ENCODE data around the gene SPG11. TPM values are rescaled to one million over a fixed set of nuclear protein-coding genes. Genes with fewer than 3 reads are reported as not detected.
"Not testable (repeated sequence)": the region's sequence is repeated elsewhere in the genome, so short reads cannot be mapped to it uniquely, and the experiment has no call there.

Gene SPG11
- polyA plus RNA-seq, 3 donors, result 70.0 to 105 (median 80.9) TPM

DNA sequence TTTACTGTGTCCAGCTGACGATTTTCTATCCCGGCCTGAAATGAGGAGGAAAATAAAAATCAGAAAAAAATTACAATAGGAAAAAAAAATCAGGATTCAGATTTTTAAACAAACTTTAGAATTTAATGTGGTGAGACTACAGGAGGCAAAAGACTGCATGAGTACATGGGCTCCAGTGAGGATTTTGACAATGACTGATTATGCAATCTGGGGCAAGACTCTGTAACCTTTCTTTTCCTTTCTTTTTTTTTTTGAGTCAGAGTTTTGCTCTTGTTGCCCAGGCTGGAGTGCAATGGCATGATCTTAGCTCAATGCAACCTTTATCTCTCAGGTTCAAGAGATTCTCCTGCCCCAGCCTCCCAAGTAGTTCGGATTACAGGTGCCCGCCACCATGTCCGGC, 29.9 kb downstream of the SPG11 start:
- DNase-seq, result no peak

DNA sequence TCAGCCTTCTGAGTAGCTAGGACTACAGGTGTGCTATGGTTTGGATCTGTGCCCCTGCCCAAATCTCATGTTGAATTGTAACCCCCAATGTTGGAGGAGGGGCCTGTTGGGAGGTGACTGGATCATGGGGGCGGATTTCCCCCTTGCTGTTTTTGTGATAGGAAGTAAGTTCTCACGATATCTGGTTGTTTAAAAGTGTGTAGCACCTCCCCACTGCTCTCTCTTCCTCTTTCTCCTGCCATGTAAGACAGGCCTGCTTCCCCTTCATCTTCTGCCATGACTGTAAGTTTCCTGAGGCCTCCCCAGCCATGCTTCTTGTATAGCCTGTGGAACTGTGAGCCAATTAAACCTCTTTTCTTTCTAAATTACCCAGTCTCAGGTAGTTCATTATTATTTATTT, 38.2 kb downstream of the SPG11 start:
- DNase-seq, result not testable (repeated sequence)

DNA sequence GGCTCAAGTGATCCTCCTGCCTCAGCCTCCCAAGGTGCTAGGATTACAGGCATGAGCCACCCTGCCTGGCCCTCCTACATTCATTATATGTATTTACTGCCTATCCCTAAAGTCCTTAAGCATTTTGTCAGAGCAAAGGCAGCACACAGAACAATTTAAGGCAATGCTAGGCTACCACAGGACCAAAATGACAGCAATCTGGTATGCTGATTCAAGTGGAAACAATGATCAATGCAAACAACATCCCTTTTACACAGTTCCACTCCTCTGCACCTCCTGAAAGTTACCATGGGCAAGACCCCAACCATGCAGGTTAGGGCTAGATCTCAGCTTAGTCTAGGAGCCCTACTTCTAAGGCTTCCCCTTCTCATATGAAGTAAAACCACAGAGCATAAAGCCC, 40.3 kb downstream of the SPG11 start:
- DNase-seq, result no peak

DNA sequence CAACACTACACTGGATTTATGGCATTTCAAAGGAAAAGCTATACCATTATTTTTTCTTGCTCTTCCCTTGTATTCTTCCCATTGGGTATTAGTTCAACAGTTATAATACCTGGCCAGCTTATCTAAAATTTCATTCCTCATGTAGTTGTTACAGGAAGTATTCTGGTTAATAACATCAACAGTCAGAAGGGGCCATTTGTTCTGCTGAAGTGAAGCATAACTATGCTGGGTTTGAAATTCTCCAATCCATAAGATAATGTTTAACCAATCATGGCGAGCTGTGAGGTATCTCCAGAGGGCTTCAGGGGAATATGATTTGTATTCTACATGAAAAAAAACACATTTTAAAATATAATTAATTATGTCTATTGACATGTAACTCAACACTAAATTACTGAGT, 43.4 kb downstream of the SPG11 start:
- DNase-seq, result peak; percentile 1

DNA sequence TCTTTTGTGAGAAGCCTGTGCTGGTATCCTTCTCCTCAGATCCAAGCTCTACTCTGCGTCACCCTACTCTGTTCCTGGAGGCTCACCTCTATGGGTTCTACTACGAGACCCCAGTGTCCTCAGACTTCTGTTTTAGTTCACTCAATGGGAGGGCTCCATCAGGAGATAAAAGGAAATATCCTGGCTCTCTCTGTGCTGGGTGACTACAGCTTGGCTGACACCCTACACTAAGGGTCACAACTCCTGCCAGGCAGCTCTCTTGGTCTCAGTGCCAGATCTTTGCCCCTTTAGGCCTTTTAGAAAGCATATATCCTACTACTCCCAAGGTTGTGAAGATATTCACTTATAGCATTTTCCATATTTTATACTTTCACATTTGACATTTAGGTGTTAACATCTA, 46.5 kb downstream of the SPG11 start:
- no peak for DNase-seq

DNA sequence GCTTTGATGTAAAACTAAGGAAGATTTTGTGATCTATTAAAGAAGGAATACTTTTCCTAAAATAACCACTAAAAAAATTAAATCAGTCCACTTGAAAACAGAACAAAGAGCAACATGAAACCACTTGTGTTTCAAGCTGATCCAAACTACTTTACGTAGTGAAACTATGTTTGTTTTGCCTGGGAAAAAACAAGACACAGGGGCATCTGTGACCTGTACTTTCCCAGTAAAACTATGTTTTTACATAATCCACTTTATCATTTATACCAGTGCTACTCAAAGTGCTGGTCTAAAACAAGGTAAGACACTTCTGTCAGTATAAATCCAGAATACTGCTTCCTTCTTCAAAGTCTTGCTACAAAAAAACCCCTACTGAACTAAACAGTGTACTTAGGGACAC, 56.7 kb downstream of the SPG11 start:
- DNase-seq, result no peak

DNA sequence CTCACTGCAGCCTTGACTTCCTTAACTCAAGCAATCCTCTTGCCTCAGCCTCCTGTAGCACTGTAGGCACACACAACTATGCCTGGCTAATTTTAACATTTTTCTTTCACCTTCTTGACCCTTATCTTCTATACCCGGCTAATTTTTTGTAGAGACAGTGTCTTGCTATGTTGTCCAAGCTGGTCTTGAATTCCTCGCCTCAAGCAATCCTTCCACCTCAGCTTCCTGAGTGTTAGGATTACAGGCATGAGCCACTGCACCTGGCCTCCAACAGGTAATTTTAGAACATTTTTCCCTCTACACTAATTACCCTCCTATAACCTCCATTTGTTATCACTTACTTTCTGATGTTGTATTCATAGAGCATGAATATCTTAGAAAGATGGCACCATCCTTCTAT, 60.3 kb downstream of the SPG11 start:
- DNase-seq, result no peak

DNA sequence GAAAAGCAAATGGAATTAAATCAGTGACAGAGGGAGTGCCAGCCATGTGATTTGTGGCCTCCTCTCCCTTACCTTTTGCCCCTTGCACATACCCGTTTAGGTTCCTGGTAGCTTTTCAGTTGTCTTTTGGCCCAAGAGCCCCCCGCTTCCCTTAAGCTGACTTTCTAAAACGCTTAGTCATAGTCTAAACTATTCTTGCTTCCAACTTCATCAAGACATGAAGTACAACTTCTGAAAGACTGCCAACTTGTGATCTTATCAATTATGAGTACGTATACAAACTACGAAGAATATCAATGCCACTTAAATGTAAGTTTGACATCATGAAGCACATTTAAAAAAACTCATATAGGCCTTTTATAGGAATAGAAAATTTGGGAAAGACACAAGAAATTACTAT, 64.6 kb downstream of the SPG11 start:
- DNase-seq, result no peak

DNA sequence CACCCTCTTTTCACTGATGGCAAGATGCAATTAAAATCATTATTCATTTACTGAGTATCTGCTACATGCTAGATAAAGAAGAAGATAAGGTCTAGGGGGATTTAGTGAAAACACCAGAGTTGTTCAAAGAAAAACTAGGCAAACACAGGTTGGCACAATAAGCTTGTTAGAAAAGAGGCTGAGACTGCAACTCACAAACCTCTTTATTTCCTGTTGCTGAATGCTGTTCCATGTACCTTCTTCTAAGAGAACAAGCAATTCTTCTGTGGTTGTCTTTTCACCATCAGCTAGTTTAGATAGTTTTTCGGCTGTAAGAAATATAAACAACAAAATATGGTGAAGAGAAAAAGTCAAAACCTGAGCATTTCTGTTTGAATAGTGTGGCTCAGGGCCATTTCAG, 65.4 kb downstream of the SPG11 start:
- no peak for DNase-seq

DNA sequence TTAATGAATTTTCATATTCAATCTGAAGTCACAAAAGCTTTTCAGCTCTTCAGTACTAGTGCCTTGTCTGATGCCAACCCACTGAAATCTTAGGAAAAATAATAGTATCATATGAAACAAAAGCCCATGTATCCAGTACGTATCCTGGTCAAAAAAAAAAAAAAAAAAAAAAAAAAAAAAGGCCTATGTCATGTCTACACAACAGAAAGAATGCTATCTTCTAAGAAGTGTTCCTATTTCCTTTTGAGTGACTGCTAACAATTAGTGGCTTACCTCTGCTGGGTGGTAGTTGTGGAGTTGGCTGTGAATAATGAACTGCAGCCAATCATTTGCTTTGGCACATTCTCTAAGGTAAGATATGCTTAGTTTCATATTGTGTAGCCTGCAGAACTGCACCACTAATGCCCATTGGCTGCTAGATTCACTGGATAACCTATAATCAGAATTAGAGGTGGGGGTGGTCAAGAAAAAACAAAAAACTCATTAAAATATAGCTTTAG, 66.9 kb downstream of the SPG11 start:
- no peak for DNase-seq

DNA sequence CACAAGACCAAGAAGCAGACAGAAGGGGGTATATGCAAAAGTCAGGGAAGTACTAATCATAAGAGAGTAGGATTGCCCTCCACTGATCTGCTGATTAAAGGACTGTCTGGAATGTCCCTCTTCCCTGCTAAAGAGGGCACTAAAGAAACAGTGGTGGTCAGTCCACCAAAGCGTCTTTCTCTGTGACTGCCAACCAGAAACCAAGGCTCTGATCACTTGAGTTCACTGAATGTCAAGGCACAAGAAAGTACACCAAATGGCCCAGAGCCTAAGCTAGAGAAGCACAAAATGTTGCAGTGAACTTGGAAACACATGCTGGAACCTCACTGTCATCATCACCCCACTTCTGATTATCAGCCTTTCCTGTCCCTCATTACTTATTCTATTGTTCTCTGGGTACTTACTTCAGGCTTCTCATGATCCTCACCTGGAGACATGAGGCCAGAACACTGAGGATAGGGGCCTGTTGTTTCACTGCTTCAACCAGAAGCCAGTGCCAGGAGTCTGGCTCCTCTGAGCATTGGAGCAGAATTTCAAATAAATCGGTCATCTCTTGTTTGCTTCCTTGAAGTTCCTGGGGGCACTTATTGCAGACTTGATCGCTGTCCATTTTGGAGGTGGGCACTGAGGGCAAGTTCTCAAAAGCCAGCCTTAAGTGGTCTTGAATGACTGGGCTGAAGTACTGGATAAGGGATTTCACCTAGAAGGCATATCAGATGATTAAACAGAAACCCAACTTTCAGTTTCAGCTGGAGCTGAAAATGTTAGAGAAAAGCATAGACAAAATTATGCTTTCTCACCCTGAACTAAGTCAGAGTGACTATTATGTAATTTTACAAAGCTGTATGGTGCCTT, 67.6 kb downstream of the SPG11 start:
- DNase-seq, result no peak

DNA sequence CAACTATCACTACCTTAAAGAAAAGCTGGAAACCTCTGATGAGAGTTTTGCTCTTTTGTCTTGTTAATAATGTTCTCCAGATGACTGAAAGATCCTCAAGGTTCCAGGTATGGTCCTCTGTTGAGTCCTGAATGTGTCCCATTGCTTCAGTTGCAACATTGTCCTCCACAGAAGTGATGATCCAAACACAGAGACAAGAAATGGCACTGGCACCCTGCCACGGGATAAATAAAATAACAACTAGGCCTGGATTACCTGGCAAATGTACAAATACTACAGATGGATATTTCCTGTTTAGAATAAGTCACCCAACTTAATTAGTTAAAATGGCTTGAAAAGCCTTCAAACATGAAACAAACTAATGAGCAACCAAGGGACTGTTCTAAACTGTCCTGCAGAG, 68.2 kb downstream of the SPG11 start:
- DNase-seq, result no peak

DNA sequence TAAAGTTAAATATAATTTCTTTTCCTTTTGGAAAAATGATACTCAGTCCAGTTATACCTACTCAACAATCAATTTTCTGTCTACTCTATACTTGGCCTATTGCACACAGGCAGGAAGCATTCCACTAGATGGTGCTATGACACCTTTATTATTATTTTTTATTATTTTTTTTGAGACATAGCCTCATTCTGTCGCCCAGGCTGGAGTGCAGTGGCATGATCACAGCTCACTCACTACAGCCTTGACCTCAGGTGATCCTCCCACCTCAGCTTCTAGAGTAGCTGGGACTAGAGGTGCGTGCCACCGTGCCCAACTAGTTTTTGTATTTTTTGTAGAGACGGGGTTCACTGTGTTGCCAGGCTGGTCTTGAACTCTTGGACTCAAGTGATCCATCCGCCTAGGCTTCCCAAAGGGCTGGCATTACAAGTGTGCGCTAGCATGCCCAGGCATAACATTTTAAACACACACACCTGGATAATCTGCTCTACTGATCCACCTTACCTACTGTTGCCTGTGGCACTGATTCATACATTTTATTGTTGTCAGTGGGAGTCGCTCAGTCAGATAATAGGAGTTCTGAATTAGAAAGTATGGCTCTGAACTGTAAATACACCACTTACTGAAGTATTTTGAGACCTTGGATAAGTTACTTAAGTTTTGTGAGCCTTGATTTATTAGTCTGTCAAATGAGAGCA, 70.3 kb downstream of the SPG11 start:
- DNase-seq, result no peak

DNA sequence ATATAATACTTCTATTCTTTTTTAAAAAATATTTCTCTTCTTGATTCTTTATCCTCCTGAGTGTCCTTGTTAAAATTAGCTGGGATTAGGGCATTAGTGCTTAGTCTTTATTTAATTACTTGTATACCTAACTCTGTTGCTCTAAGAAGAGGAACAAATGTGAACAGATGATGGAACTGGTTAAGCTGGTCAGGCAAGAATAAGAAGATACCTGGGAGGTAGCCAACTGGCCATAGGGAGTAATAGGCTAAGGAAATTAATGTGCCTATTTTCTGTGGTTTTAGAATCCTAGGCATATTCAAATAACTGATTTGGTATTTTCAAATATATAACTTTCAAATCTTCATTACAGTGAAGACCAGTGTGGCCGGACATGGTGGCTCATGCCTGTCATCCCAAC, 72.1 kb downstream of the SPG11 start:
- no peak for DNase-seq

DNA sequence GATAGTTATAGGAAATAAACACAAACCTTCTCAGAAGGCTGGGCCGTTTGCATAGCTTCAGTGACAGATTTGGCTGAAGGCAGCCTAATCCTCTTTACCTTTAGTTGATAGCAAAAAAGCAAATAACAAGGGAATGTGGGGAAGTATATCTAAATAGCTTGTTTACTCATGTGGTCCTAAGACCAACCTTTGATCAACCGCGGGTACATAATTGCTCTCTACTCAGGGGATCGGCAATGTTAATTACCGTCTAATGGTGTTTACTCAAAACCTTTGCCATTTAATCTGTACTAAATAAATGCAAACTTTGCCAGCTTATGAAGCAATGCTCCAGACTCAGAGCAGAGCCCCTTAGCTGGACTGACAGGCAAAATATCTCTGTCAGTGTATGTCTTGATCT, 74.9 kb downstream of the SPG11 start:
- DNase-seq, result no peak

DNA sequence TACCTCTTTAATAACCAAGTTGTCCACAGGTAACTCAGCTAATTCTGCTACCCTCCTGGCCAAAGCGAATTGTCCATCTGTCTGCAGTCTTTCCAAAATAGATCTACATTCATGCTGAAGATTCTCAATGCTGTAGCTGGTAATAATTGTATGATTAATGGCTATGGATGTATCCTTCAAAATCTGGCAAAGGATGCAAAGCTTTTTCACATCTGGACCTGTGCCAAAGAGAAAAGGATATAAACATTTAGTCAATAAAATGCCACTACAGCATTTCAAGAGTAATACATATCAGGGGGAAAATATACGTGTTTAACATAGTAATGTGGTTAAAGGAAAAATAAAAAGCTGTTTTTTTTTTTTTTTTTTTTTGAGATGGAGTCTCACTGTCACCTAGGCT, 77.8 kb downstream of the SPG11 start:
- DNase-seq, result no peak

DNA sequence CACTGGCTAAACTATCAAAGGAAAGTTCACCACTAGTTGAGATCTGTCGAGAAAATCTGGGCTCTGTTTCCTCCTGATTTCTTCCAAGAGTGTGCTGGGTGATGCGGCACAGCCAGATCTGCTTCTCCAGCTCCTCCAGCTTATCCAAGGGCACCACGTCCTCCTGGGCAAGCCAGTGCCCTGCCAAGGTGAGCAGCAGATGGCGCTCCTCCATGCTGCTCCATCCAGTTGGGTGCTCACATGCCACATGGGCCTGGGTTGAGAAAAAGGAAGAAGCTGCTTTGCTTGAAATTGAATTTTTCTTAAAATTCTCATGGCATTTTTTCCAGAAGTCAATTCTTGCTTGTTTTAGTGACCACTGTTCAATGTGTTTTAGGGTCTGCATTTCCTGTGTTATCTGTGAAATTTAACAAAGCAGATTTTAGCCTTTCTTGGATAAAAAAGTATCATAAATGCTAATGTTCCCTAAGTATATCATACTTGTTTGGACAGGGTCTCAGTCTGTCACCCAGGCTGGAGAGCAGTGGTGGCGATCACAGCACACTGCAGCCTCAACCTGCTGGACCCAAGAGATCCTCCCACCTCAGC, 79.2 kb downstream of the SPG11 start:
- DNase-seq, result no peak

DNA sequence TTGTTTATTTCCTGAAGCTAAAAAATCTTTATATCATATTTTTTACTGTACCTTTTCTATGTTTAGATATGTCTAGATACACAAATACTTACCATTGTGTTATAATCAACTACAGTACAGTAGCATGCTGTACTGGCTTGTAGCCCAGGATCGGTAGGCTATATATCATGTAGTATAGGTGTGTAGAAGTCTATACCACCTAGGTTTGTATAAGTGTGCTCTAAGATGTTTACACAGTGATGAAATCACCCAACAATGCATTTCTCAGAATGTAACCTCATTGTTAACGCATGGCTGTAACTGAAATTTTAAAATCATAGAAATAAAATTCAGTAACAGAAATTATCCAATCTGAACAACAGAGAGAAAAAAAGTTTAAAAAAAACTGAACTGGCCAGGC, 83.4 kb downstream of the SPG11 start:
- no peak for DNase-seq

DNA sequence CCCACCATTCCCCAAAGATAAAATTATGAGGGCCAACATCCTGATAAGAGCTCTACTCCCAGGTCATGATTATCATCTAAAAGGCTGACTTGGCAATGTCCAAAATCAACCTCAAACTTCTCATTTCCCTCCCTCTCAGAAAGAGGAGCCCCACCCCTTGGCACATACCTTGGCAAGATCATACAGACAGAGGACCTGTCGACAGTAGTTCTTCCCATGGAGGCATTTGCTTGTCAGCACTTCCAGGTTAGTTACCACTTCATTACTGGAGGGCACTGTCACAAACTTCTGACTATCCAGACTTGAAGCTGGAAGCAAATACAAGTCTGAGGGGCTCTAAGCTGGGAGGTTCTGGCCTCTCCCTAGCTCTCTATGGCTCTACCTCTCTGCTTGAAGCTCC, 88.7 kb downstream of the SPG11 start:
- DNase-seq, result no peak

DNA sequence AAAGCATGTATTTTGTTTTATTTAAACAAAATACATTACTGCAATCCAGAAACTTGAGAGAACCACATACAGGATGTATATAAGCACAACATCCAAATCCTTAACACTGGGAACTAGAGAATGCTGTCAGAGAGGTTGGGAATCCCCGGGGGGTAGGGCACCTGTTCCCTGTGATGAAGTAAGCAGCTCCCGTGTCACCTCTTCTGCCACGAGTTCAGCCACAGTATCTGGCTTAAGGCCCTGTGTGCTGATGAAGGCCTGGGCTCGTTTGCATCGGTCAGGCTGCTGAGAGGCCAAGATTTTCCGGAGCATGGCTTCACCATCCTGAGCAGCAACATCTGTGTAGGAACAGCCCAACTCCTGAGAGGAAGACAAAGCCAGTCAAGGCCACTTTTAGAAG, 90.1 kb downstream of the SPG11 start:
- no peak for DNase-seq

DNA sequence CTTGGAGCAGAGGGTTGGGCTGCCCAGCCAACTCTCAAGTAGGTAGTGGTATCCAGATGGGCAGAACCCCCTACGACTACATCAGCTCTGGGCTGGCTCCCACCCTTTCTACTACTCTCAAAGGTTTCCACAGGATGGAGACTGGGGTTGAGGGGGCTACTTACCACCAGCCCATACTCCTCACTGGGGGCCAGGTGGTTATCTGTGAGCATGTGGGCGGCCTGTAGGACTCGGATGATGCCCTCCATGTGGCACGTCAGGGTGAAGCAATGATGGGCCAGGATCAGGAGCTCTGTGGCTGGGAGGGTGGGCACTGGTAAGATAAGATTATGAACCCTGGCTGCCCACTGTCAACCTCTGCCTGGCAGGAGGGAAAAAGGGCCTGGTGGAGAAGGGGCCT, 93.1 kb downstream of the SPG11 start:
- DNase-seq, result no peak

DNA sequence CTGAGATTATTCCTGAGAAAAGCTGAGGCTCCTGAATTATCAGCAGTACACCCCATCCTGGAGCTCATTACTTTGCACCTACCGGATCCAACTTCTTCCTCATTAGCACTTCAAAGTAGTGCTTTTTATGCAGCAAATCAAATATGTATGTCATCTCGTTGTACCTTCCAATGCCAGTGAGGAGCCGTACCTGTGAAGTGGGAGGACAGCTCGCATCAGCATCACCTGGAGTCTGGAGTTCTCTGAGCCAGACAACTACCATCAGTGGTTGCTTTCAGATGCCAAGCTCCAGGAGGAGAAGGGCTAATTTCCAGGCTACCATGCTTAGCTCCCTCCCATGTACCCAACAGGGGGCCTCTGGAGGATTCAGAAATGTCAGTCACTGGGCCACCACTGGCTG, 94.1 kb downstream of the SPG11 start:
- no peak for DNase-seq

DNA sequence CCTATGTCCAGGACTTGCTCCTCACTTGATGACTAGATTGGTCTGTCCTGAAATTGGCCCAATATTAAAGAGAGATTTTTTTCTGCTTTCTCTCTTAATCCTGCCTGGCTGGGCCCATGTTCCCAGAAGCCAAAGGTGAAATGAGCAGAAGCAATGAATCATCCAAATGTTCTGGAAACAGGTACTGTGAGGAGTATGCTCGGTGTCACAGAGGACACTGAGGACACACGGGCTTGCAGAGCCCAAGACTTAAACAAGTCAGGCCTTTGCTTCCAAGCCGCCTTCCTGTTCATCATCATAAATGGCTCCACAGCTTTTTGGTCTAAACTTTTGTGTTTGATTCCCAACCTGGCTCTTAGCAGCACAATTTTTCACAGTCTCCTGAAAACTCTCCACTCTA, 95.1 kb downstream of the SPG11 start:
- DNase-seq, result no peak
